DMS153 (cell line): ENCODE results near the gene FBL.
A peak's percentile ranks its signal among the peaks of the same experiment; 100 is the strongest.
"Not testable (repeated sequence)": the region's sequence is repeated elsewhere in the genome, so short reads cannot be mapped to it uniquely, and the experiment has no call there.

ENCODE experiments used
- DNase-seq: peaks from one replicate; lab custom pipeline; 2025; lab: John Stamatoyannopoulos, UW

Gene FBL

DNA sequence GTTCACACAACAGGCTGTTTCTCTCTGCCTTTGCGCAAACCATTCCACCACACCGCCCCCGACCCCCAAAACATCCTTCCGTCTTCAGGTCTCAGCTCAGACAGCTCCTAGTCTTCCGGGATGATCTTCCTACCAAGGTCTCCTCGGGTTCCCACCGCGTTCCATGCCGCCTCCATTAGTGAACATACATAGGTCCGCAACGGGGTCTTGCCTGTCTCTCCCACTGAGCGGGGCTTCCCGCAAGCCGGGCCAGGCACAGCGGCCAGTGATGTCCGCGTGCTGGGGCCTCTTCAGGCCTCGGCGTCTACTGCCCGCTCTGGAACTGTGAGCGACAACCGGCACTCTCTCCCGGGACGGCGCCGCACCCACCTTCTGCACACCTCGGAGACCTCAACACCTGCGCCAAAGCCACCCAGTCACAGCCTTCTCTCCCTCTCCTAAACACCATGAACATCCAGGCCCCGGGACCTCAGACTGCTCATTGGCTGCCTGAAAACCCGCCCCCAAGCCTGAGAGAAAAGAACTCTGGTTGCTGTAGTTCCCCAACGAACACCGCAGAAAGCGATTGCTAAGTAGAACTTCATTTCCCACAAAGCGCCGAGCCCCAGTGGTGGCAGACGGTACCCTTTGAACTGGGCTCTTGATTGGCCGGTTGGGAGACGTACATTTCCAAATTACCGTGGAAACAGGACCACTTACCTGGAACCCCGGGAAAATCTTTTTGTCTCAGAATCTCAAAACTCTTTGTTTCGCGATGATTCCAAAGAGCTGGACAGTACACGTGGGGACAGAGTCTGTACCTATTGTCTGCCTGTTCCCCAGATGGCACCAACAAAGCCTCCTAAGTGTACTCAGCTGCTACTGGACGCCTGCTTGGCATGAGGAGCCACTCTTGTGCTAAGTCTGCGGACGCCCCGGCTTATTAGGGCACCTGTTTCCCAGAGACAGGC lies 21.8 kb downstream of the FBL start:
- DNase-seq: peak; percentile 95

DNA sequence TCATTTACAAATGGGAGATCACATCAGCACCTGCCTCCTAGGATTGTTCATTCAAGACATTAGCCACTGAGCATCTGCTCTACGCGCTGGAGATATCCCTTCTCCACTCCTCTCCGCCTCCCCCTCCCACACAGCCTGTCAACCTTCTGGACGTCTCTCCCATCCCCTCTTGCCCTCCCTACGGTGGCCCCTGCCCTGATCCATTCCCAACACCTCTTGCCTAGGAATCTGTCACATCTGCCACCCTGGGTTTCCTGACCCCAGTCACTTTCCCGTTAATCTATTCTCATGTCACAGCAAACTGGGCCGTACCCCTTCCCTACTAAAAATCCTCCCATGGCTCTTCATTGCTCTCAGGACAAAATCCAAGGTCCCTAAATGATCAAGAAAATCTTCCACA lies 22.5 kb downstream of the FBL start:
- no peak for DNase-seq

DNA sequence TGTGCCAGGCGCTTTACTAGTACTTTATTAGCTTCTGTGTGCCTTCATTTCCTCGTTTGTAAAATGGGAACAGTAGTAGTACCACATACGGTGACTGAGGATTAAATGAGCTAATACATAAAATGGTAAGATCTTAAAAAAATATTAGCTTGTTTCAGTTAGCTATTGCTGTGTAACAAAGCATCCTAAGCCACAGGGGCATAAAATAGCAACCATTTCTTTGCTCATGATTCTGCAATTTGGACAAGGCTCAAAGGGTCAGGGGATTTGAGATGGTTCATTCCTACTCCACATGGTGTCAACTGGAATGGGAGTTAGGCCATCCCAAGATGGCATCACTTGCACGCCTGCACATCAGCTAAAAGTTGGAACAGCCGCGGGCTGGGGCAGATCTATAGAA lies 25.5 kb downstream of the FBL start:
- no peak for DNase-seq

DNA sequence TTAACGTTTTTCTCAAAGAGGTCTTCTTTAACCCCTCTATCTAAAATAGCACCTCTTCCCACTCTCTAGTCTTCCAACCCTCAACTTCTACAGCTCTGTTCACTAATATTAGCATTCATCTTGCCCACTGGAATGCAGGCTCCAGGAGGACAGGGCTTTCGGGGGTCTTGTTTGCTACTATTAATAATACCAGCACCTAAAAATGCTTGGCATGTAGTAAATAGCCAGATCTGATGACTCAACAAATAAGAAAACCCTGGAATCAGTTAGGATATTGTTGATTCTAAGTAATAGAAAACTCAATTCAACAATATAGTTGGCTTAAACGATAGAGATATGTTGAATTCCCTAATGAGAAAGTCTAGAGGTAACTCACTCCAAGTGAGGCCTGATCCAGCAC lies 26.4 kb downstream of the FBL start:
- no peak for DNase-seq

DNA sequence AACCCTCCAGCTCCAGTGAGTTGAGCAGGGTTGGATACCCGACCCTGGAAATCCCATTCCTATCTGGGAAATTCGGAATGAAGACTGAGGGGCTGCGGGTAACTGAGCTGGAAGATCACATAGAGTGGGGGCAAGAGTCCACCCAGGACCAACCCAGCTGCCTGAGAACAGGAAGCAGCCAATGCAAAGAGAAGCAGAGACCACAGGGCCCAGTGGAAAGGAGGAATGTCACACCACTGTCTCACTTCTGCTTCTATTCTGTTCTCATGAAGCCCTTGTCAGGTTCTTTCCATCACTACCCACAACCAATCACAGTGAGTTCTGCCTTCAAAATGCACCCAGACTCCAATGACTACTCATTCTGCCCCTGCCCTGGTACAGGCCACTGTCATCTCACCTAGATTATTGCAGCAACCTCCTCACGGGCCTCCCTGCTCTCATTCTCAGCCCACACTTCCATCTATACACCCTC lies 27.5 kb downstream of the FBL start:
- no peak for DNase-seq

DNA sequence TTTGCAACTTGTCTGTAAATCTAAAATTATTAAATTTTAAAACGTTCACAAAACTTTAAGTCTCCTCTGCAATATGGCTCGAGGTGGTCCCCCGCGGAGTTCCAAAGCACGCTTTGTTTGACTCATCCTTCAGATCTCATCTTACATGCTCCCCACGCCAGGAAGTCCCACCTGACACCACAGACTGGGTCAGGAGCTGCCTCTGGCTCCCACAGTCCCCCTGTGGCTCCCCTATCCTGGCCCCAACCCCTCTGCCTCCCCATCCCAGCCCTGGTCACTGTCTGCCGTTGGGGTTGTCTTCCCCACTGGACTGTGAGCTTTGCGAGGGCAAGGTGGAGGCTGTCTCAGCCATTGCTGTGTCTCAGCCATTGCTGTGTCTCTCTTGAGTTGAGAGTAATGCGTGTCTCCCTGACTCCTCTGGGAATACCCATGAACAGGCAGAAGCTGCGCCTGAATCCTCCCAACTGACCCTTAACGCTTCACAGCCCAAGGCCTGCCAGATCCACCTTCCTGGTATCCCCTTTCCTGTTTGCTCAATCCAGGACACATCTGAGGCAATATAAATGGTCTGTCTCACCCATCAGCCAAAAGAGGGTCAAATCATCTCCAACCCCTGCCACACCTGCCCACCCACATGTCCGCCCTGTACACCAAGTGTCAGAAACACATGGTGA lies 28.2 kb downstream of the FBL start:
- DNase-seq: no peak

DNA sequence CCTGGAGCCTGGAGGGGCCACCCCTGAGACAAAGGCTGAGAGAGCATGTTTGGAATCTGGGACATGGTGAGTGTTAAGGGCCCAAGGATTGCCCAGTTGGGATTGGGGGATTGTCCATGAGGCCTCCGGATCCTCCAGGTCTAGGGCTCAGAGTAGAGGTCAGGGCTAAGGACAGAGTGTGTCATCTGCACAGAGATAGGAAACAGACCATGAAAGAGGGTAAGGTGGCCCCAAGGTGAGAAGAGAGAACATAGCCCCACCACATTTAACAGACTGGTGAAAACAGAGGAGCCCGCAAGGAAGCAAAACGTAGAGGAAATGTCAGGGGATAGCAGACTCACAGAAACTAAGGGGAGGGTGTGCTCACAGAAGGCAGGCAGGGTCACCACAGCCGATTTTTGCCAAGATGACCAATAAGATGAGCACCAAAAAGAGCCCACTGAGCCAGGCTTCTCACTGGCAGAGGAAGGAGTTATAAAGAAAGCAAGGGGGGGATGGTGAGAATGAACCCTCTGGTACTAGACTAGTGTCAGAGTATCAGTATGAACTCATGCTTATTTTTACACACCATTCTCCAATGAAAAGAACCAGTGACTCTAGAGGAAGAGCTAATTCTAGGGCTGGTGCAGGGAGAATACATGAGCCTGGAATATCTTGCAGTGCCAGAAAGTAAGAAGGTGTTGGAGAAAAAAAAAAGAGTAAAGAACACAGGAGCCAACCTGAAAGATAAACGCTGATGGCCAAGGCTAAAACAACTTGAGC lies 29.7 kb downstream of the FBL start:
- DNase-seq: no peak

DNA sequence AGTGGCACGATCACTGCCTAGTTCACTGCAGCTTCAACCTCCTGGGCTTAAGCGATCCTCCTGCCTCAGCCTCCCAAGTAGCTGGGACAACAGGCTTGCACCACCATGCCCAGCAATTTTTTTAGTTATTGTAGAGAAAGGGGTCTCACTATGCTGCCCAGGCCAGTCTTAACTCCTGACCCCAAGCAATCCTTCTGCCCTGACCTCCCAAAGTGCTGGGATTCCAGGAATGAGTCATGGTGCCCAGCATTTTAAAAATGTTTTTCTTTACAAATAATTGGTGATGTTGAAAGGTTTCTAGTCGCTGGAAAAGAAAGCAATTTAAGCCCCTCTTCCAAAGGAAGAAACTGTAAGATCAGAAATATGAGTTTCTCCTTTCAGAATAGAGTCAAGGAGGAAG lies 31.6 kb downstream of the FBL start:
- no peak for DNase-seq

DNA sequence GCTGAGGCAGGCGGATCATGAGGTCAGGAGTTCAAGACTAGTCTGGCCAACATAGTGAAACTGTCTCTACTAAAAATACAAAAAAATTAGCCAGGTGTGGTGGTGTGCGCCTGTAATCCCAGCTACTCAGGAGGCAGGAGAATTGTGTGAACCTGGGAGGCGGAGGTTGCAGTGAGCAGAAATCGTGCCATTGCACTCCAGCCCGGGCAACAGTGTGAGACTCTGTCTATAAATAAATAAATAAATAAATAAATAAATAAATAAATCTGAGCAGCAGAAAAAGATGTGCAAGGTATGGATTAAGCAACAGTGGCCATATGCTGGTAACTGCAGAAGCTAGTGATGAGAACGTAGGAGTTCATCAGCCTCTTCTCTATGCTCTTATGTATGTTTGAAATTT lies 32.1 kb downstream of the FBL start:
- DNase-seq: not testable (repeated sequence)

DNA sequence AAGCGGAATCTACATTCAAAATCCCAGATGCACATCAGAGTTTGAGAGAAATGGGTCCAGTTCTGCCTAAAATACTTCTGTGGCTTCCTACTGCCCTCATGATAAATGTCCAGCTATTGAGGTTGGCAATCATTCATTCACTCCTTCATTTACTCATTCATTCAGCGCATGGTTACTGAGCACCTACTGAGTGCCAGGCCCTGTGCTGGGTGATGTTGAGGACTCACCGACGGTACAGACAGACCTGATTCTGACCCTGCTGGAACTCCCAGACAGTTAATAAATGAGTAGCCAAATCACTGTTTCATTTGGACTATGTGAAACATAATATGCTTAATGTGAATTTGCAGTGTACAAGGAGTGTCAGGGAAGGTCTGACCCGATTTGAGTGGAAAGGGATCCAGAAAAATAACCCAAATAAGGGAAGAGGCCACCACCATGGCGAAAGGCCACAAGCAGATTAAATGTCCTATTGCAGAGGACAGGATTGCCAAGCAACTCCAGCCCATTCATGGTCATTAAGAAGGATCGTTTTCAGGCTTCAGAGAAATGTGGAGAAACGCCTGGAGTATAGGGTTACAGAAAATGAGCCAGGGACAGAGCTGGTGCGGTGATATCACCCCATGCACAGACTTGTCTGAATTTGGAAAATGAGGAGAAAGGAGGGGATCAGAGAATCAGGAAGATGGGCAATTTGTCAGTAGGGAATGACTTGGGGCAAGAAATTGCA lies 32.8 kb downstream of the FBL start:
- no peak for DNase-seq

DNA sequence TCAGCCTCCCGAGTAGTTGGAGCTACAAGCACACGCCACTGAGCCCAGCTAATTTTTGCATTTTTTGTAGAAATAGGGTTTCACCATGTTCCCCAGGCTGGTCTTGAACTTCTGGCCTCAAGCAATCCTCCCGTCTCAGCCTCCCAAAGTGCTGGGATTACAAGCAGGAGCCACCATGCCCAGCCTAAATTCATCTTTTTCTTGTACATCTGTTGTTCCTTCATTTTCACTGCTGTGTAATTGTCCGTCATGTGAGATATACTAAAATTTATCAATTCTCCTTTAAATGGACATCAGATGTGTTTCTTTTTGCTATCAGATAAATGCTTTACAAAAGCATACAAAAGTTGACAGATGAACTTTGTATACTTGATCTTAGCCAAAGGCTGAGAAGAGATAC lies 35.1 kb downstream of the FBL start:
- no peak for DNase-seq

DNA sequence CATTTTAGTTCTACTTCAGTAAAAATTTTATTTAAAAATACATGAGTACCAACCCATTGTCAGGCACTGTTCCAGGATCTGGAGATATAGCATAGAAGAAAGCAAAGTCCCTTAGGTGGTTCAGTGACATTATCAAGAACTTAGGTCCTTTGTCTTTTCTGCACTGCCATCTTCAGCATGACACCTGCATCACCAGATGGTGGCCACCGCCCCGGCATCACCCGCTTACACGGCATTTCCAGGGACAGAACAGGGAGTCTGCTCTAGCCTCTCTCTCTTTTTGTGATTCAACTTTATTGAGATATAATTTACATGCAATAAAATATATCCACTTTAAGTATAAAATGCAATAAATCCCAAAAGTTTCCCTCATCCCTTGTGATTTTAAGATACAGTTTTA lies 35.8 kb downstream of the FBL start:
- DNase-seq: no peak

DNA sequence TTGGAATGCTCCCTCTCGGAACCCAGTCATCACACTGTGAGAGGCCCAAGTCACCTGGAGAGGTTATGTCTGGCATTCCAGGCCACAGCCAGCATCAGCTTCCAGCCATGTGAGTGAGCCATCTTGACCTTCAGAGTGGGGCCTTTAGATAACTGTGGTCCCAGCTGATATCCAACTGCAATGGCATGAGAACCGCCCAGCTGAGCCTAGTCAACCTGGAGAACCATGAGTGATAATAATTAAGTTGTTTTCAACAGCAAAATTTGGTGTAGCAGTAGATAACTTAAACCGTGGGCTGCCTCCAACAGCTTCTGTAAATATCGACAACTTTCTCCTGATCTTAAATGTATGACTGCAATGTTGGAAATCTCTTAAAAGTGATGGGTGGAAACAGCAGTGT lies 36.8 kb downstream of the FBL start:
- no peak for DNase-seq

DNA sequence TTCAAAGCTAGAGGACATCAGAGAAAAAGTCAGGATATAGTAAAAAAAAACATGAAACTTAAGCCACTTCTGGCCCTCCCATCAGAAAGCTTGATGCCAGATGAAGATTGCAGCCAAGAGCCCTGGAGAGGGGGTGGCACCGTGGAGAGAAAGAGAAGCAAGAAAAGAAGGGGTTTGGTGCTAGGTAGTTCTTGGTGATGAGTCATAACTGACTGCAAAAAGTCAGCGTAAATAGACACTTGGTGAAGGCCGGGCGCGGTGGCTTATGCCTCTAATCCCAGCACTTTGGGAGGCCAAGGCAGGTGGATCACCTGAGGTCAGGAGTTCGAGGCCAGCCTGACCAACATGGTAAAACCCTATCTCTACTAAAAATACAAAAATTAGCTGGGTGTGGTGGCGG lies 37.5 kb downstream of the FBL start:
- DNase-seq: not testable (repeated sequence)

DNA sequence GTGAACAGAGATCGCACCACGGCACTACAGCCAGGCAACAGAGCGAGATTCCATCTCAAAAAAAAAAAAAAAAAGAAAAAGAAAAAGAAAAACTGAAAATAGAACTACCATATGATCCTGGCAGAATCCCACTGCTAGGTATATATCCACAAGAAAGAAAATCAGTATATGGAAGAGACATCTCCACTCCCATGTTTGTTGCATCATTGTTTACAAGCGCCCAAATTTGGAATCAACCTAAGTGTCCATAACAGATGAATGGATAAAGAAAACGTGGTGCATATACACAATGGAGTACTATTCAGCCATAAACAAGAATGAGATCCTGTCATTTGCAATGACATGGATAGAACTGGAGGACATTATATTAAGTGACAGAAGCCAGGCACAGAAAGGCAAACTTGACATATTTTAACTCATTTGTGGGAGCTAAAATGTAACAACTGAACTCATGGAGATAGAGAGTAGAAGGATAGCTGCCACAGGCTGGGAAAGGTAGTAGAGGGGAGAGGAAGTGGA lies 38.3 kb downstream of the FBL start:
- DNase-seq: no peak

DNA sequence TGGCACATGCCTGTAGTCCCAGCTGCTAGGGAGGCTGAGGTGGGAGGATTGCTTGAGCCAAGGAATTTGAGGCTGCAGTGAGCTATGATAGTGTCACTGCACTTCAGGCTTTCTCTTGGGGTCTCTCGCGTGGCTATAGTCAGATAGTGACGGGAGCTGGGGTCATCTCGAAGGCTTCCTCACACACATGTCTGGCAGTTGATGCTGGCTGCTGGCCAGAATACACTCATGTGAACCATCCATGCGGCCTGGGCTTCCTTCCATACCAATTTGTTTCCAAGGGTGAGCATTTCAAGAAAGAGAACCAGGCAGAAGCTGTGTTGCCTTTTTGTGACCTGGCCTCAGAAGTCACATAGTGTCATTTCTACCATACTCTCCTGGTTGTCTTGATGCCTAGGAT lies 41.1 kb downstream of the FBL start:
- DNase-seq: no peak

DNA sequence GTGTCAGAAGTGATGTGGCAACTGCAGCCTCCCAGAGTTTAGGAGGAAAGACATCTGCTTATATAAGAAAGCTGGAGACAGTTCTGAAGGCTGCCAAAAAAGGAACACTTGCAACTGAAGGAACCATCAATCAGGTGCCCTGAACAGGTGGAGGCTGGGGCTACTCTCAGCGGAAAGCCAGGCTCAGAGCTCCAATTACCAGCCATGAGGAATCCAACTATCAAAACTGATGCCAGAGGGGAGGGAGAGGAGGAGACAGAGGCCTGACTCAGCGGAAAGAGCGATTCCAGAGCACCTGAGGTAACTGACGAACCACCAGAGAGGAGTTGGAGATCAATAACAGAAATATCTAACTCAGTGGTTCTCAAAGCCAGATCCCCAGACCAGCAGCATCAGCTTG lies 43.2 kb downstream of the FBL start:
- DNase-seq: no peak

DNA sequence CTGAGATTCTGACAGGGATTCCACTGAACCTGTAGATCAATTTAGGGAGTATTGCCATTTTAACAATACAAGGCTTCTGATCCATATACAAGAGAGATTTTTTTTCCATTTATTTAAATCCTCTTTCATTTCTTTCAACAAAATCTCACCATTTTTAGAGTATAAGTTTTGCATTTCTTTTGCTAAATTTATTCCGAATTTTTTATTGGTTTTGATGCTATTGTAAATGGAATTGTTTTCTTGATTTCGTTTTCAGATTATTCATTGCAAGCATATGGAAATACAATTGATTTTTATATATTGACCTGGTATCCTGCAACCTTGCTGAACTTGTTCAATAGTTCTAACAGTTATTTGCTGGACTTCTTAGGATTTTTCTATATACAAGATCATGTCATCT lies 49.1 kb downstream of the FBL start:
- DNase-seq: no peak

DNA sequence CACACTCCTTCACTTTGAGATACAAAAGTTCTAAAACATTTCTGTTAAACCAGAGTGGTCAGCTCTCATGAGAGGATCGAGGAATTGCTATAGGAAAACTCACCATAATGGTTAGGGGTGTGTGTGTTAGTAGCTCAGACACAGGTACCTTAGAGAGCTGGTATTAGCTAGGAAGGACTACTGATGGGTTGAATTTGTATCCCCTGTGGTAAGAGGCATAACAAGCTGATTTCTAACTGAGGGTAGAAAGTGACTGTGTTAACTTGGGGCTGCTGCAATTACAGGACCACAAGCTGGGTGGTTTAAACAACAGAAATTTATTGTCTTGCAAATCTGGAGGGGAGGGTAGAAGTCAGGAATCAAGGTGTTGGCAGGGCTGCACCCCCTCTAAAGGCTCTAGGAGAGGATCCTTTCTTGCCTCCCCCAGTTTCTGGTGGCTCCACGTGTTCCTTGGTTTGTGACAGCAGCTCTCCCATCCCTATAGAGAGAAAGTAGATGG lies 50.1 kb downstream of the FBL start:
- no peak for DNase-seq

DNA sequence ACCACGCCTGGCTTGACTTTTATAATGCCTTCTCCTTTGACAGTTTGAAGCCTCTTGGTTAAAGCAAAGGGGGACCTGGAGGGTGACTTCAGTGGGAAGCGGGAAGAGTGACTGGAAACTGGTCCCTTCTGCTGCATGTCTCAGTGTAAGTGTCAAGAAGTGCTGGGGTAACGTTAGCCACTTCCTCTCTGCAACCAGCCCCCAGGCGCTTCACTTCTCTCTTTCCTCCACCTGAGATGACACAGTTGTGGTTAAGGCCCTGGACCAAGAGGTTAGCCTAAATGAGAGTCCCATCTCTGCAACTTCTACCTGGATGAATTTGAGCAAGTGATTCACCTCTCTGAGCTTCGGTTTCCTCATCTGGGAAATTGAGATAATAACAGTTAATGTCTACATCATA lies 51.2 kb downstream of the FBL start:
- DNase-seq: no peak

DNA sequence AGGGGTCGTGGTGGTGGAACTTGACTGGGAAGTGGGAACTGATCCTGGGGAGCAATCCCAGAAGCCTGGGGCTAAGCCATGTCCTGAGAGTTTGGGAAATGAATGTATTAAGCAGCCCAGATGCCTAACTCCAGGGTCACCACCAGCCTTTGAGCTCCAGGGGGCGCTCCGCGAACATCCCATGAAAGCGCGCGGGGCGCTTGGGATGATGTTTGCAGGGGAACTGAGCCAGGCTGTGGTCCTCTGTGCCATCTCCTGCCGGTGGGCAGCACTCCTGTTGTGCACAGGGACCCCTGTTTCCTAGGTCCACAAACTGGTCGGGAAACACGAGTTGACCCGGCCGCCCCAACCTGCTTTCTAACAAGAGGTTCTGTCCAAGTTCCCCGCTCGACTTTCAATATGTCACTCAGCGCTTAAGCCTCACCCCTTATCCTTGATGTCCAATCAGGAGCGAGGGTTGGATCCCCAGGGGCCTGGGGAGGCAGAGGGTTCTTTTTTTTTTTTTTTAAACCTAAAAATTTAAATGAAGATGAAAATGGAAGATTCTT lies 53.1 kb downstream of the FBL start:
- peak; percentile 62 for DNase-seq
